GM12891 (cell line): ENCODE measurements around the gene SLCO4A1.
A peak's percentile ranks its signal among the peaks of the same experiment; 100 is the strongest.

Experiments used
- DNase-seq: peaks from one replicate; pipeline ENCODE4 v3.0.0; 2011; ENCODE audit warnings: low spot score; ENCODE audit not compliant: insufficient read length
- FAIRE-seq: peaks from 2 replicates; lab custom pipeline; 2011; peaks lifted over from hg19 to GRCh38; lab: Jason Lieb, UNC
- PAX5 ChIP-seq: IDR thresholded peaks from 2 replicates; pipeline ENCODE4 v1.6.1; 2011; ENCODE audit warnings: low read length, moderate library complexity, mild to moderate bottlenecking; ENCODE audit not compliant: insufficient read depth, severe bottlenecking
- POLR2A ChIP-seq: IDR thresholded peaks from 2 replicates; pipeline ENCODE4 v1.6.1; 2011; ENCODE audit warnings: low read depth, low read length, control low read depth
- POLR2AphosphoS5 ChIP-seq: IDR thresholded peaks from 2 replicates; pipeline ENCODE4 v1.6.1; 2011; ENCODE audit warnings: low read depth, low read length, control low read depth
- POU2F2 ChIP-seq: IDR thresholded peaks from 2 replicates; pipeline ENCODE4 v1.6.1; 2011; ENCODE audit warnings: low read depth, mild to moderate bottlenecking, control low read depth, low read length, moderate library complexity
- SPI1 ChIP-seq: IDR thresholded peaks from 2 replicates; pipeline ENCODE4 v1.6.1; 2011; ENCODE audit warnings: low read depth, low read length, control low read depth
- TAF1 ChIP-seq: IDR thresholded peaks from 2 replicates; pipeline ENCODE4 v1.6.1; 2011; ENCODE audit warnings: low read depth, low read length, control low read depth

The SLCO4A1 gene

GRCh38 chr20:62669249-62669648 is 26.9 kb downstream of the SLCO4A1 start:
- DNase-seq (no peak), FAIRE-seq (no peak)
- TF ChIP-seq POLR2A (no peak), POLR2AphosphoS5 (no peak), PAX5 (no peak), SPI1 (no peak), POU2F2 (no peak), TAF1 (no peak)

- FAIRE-seq: no peak
- no peak for TF ChIP-seq PAX5
- TF ChIP-seq TAF1: no peak
- no peak for TF ChIP-seq POLR2A
- no peak for TF ChIP-seq POLR2AphosphoS5
- TF ChIP-seq POU2F2: no peak
- no peak for TF ChIP-seq SPI1
- no peak for DNase-seq
Observed at GRCh38 chr20:62670156-62670555, 27.9 kb downstream of the SLCO4A1 start.

GRCh38 chr20:62670998-62671397 is 28.7 kb downstream of the SLCO4A1 start:
- TF ChIP-seq TAF1 (no peak), POLR2A (peak; percentile 12; the same call in 1 of the 2 replicates), POU2F2 (no peak), SPI1 (no peak)
- FAIRE-seq: no peak
- DNase-seq: no peak

- no peak for FAIRE-seq
- TF ChIP-seq SPI1 (no peak), POU2F2 (no peak), POLR2A (no peak), POLR2AphosphoS5 (no peak), PAX5 (no peak), TAF1 (no peak)
- DNase-seq: no peak
Observed at GRCh38 chr20:62671765-62672164, 29.5 kb downstream of the SLCO4A1 start.

GRCh38 chr20:62674370-62674769 is 32.1 kb downstream of the SLCO4A1 start:
- no peak for TF ChIP-seq POLR2AphosphoS5
- no peak for TF ChIP-seq SPI1
- DNase-seq: no peak
- FAIRE-seq: no peak

GRCh38 chr20:62675156-62675876 is 33.0 kb downstream of the SLCO4A1 start:
- no peak for TF ChIP-seq POLR2AphosphoS5
- TF ChIP-seq TAF1: no peak
- no peak for TF ChIP-seq POLR2A
- TF ChIP-seq SPI1: no peak
- no peak for TF ChIP-seq PAX5
- TF ChIP-seq POU2F2: no peak
- DNase-seq: no peak
- FAIRE-seq: no peak

- no peak for FAIRE-seq
- no peak for TF ChIP-seq SPI1
- TF ChIP-seq PAX5: no peak
- no peak for TF ChIP-seq POLR2AphosphoS5
- TF ChIP-seq TAF1: no peak
- no peak for TF ChIP-seq POU2F2
- no peak for TF ChIP-seq POLR2A
- no peak for DNase-seq
Observed at GRCh38 chr20:62675877-62676260, 33.6 kb downstream of the SLCO4A1 start.

GRCh38 chr20:62676976-62677375 is 34.7 kb downstream of the SLCO4A1 start:
- DNase-seq: no peak
- TF ChIP-seq POLR2A (no peak), TAF1 (no peak), POU2F2 (no peak), SPI1 (no peak), POLR2AphosphoS5 (no peak), PAX5 (no peak)
- no peak for FAIRE-seq

- FAIRE-seq (no peak), DNase-seq (no peak)
- TF ChIP-seq TAF1 (no peak), POLR2A (no peak), SPI1 (no peak), PAX5 (no peak), POLR2AphosphoS5 (no peak), POU2F2 (no peak)
Observed at GRCh38 chr20:62677678-62678077, 35.4 kb downstream of the SLCO4A1 start.

- no peak for FAIRE-seq
- TF ChIP-seq SPI1 (no peak), POLR2A (no peak), POLR2AphosphoS5 (no peak), POU2F2 (no peak), TAF1 (no peak), PAX5 (no peak)
- no peak for DNase-seq
Observed at GRCh38 chr20:62678553-62678952, 36.2 kb downstream of the SLCO4A1 start.

- DNase-seq (no peak), FAIRE-seq (no peak)
- TF ChIP-seq TAF1 (no peak), SPI1 (no peak), PAX5 (no peak), POLR2AphosphoS5 (no peak), POLR2A (no peak), POU2F2 (no peak)
Observed at GRCh38 chr20:62679978-62680589, 37.8 kb downstream of the SLCO4A1 start.
